Tibial artery (tissue), 4 donors: ENCODE data around the gene KREMEN1.

Experiments used
- DNase-seq, 2 donors: peaks; one replicate each; pipeline ENCODE4 v3.0.0-alpha.2; 2019
- H3K27ac ChIP-seq, 2 donors: fragments of 200-600 bp; sonication (generic) in 1 of 2; 1 replicate in 1 of 2; 2 replicates in 1 of 2; pipeline ENCODE4 v1.5.1; 2018 to 2019; ENCODE audit warnings: mild to moderate bottlenecking in 1 of 2
- H3K27me3 ChIP-seq, 2 donors: fragments of 200-600 bp; sonication (generic) in 1 of 2; one replicate each; pipeline versions ENCODE4 v1.5.1 to v1.6.0; 2016 to 2019
- H3K36me3 ChIP-seq, 3 donors: fragments of 200-600 bp; sonication (generic) in 2 of 3; one replicate each; pipeline ENCODE4 v1.5.1; 2016 to 2019; ENCODE audit warnings: mild to moderate bottlenecking in 2 of 3
- H3K4me1 ChIP-seq, 4 donors: fragments of 200-600 bp; sonication (generic) in 2 of 4; 1 replicate in 3 of 4; 2 replicates in 1 of 4; pipeline ENCODE4 v1.5.1; 2016 to 2019
- H3K4me3 ChIP-seq, 2 donors: fragments of 200-600 bp; sonication (generic) in 1 of 2; 1 replicate in 1 of 2; 2 replicates in 1 of 2; pipeline ENCODE4 v1.5.1; 2018 to 2019; ENCODE audit warnings: mild to moderate bottlenecking in 2 of 2
- H3K9me3 ChIP-seq, 3 donors: fragments of 200-600 bp; sonication (generic) in 1 of 3; one replicate each; pipeline ENCODE4 v1.5.1; 2016 to 2019
- intact Hi-C: fragments of 100-400 bp; cut with DNase I; formaldehyde crosslinking; loops from one replicate; pipeline ENCODE4 v1.15.0; 2023; ENCODE audit warnings: low total_unique reads
- TF ChIP-seq, protein P1 (sequence below), 2 experiments: fragments of 200-600 bp in 1 of 2; fragments of 450-650 bp in 1 of 2; IDR thresholded peaks; one replicate each; pipeline ENCODE4 v1.5.1; 2017 to 2019; ENCODE audit warnings: antibody characterized with exemption in 2 of 2, mild to moderate bottlenecking in 1 of 2, moderate library complexity in 1 of 2

KREMEN1 gene

DNA sequence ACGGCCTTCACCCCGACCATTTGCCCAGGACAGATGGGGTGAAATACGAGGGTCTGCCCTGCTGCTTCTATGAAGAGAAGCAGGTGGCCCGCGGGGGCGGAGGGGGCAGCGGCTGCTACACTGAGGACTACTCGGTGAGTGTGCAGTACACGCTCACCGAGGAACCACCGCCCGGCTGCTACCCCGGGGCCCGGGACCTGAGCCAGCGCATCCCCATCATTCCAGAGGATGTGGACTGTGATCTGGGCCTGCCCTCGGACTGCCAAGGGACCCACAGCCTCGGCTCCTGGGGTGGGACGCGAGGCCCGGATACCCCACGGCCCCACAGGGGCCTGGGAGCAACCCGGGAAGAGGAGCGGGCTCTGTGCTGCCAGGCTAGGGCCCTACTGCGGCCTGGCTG lies 22.4 kb upstream of the KREMEN1 start:
- TF ChIP-seq, protein P1, sequence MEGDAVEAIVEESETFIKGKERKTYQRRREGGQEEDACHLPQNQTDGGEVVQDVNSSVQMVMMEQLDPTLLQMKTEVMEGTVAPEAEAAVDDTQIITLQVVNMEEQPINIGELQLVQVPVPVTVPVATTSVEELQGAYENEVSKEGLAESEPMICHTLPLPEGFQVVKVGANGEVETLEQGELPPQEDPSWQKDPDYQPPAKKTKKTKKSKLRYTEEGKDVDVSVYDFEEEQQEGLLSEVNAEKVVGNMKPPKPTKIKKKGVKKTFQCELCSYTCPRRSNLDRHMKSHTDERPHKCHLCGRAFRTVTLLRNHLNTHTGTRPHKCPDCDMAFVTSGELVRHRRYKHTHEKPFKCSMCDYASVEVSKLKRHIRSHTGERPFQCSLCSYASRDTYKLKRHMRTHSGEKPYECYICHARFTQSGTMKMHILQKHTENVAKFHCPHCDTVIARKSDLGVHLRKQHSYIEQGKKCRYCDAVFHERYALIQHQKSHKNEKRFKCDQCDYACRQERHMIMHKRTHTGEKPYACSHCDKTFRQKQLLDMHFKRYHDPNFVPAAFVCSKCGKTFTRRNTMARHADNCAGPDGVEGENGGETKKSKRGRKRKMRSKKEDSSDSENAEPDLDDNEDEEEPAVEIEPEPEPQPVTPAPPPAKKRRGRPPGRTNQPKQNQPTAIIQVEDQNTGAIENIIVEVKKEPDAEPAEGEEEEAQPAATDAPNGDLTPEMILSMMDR (IDR thresholded peaks at IDR 0.05) = no peak
- peaks cover 48 to 59% (median 53%) of the 10 kb centered on the region in 3 donors for H3K36me3 ChIP-seq
- intact Hi-C loops = no loop called here

DNA sequence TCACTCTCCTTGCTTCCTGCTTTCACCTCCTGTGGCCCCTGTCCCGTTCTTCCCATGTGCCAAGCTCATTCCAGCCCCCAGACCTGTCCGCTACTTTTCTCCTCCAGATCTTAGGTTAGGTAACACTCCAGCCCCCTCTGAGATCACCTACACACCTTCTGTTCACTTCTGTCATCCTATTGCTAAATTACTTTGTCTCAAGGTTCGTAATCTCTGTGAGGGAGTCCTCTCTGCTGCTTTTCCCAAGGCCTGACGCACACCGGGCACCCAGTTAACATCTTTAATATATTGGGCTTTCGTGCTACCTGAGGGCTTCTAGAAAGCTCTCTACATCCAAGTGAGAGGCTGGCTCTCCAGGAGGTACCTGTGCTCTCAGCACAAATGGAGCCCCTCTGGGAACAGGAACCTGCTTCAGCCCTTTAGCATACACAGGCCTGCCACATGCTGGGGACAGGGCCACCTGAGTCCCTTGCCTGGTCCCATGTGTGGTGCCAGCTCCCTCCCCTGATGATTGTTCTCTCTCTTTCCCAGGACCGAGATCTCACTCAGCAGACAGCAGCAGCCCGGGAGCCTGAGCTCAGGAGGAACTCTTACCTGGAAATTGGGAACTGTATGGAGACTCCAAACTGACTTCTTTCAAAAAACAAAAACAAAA lies 19.7 kb upstream of the KREMEN1 start:
- no peaks in the 10 kb centered on the region for H3K4me1 ChIP-seq
- intact Hi-C loops = no loop called here

More for the DNA sequence above, 22.4 kb upstream of the KREMEN1 start:
- no peak for DNase-seq
- Histone ChIP-seq H3K27me3 (no peaks in the 10 kb centered on the region), H3K4me3 (no peak overlapping the region), H3K4me1 (no peaks in the 10 kb centered on the region), H3K9me3 (no peaks in the 10 kb centered on the region), H3K27ac (no peak overlapping the region)

DNA sequence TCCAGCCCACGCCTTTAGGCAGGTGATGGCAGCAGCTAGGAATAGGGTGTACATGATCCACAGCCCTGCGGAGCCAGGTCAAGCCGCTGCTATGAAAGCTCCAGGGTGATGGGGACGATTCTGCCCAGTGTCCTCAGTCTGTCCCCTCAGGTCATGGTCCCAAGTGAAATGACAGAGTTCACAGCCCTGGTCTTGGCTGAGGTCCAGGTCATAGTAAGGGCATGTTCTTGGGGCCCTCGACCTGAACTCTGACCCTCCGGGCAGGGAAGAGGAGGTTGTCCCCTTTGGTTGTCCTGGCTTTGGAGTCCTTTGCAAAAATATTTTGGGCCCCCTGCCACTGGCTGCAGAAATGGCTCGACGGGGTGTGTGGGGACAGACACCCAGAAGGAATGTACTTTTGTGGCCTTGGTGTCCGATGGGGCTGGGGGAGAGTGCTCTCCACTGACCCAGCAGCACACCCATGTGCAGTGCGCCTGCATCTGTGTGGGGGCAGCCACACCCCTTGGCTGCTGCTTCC lies 18.5 kb upstream of the KREMEN1 start:
- peaks cover 15 to 20% (median 20%) of the 10 kb centered on the region in 3 donors for H3K36me3 ChIP-seq
- no peak for DNase-seq
- no peaks in the 10 kb centered on the region for H3K27me3 ChIP-seq
- TF ChIP-seq, protein P1 (IDR thresholded peaks at IDR 0.05) = no peak
- no peak overlapping the region for H3K27ac ChIP-seq
- no peaks in the 10 kb centered on the region for H3K4me1 ChIP-seq
- intact Hi-C loops = no loop called here
- H3K4me3 ChIP-seq = no peak overlapping the region
- H3K9me3 ChIP-seq = no peaks in the 10 kb centered on the region

More for the DNA sequence above, 19.7 kb upstream of the KREMEN1 start:
- DNase-seq = no peak
- Histone ChIP-seq H3K36me3 (peaks cover 23 to 31% (median 31%) of the 10 kb centered on the region in 3 donors), H3K27ac (no peak overlapping the region), H3K9me3 (no peaks in the 10 kb centered on the region), H3K4me3 (no peak overlapping the region), H3K27me3 (no peaks in the 10 kb centered on the region)
- TF ChIP-seq, protein P1 (IDR thresholded peaks at IDR 0.05) = no peak

GRCh38 chr22:29055192-29055830 lies 17.5 kb upstream of the KREMEN1 start:
- no peaks in the 10 kb centered on the region for H3K4me1 ChIP-seq
- no peak overlapping the region for H3K27ac ChIP-seq
- DNase-seq = no peak
- no peak overlapping the region for H3K4me3 ChIP-seq
- intact Hi-C loops = no loop called here
- TF ChIP-seq, protein P1 (IDR thresholded peaks at IDR 0.05) = no peak
- H3K9me3 ChIP-seq = no peaks in the 10 kb centered on the region
- peaks cover 5 to 10% (median 10%) of the 10 kb centered on the region in 3 donors for H3K36me3 ChIP-seq
- H3K27me3 ChIP-seq = no peaks in the 10 kb centered on the region

DNA sequence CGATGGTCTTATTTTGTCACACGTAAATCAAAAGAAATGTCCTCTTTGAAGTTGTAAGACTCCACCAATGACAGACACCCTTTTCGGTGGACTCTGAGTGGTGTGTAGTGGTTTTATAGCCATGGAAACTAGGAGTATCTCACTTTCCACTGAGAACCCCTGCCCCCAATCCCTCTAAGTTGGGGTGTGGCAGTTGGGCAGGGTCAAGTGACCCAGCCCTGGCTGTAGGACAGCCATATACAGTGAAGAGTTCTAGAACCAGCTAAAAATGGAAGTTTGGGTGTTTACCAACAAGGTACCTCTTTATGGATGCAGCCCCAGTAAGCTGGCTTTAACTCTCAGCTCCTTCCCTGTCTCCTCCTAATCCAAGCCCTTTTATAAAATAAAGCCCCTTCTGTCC lies 16.4 kb upstream of the KREMEN1 start:
- intact Hi-C loops = no loop called here
- TF ChIP-seq, protein P1 (IDR thresholded peaks at IDR 0.05) = no peak
- H3K36me3 ChIP-seq = peaks cover 0 to 4% (median 0%) of the 10 kb centered on the region in 3 donors
- DNase-seq = no peak
- no peaks in the 10 kb centered on the region for H3K27me3 ChIP-seq
- H3K9me3 ChIP-seq = no peaks in the 10 kb centered on the region
- no peak overlapping the region for H3K27ac ChIP-seq
- H3K4me1 ChIP-seq = no peaks in the 10 kb centered on the region
- no peak overlapping the region for H3K4me3 ChIP-seq
